GM23338 (cell line): ENCODE results near the gene ATP7A. TPM values are rescaled to one million over a fixed set of nuclear protein-coding genes. Genes with fewer than 3 reads are reported as not detected.

ENCODE experiments used
- ATAC-seq: fragments of 200-7000 bp; cut with Tn5 transposase; 3 replicates; pipeline ENCODE4 v1.9.1; 2020
- DNase-seq: peaks from one replicate; pipeline ENCODE4 v3.0.0-alpha.2; 2015; ENCODE audit warnings: low spot score
- H2AFZ ChIP-seq: fragments of 200-600 bp; sonication (generic); 2 replicates; pipeline ENCODE4 v1.8.0; 2016; ENCODE audit warnings: antibody characterized with exemption, mild to moderate bottlenecking, moderate library complexity
- H3F3A ChIP-seq: fragments of 200-600 bp; sonication (generic); replicated peaks from 2 replicates; pipeline ENCODE4 v1.8.0; 2017; ENCODE audit warnings: antibody characterized with exemption, mixed run types, low read depth
- H3K27ac ChIP-seq: fragments of 200-600 bp; sonication (generic); 2 replicates; pipeline ENCODE4 v1.6.1; 2016; ENCODE audit warnings: low read depth
- H3K27me3 ChIP-seq: fragments of 200-600 bp; sonication (generic); 2 replicates; pipeline ENCODE4 v1.8.0; 2016; ENCODE audit warnings: mild to moderate bottlenecking, mixed run types, moderate library complexity; ENCODE audit not compliant: insufficient read depth
- H3K36me3 ChIP-seq: fragments of 200-600 bp; sonication (generic); 2 replicates; pipeline ENCODE4 v1.8.0; 2016; ENCODE audit warnings: mild to moderate bottlenecking; ENCODE audit not compliant: insufficient read depth
- H3K4me1 ChIP-seq: fragments of 200-600 bp; sonication (generic); 2 replicates; pipeline ENCODE4 v1.8.0; 2016; ENCODE audit warnings: mild to moderate bottlenecking, moderate library complexity; ENCODE audit not compliant: insufficient read depth
- H3K4me2 ChIP-seq: fragments of 200-600 bp; sonication (generic); 2 replicates; pipeline ENCODE4 v1.7.1; 2017; ENCODE audit warnings: mixed run types
- H3K4me3 ChIP-seq: fragments of 200-600 bp; sonication (generic); 2 replicates; pipeline ENCODE4 v1.6.1; 2016; ENCODE audit warnings: mixed run types
- H3K79me2 ChIP-seq: fragments of 200-600 bp; sonication (generic); replicated peaks from 2 replicates; pipeline ENCODE4 v1.8.0; 2017; ENCODE audit warnings: mild to moderate bottlenecking; ENCODE audit not compliant: insufficient read depth
- H3K9me2 ChIP-seq: fragments of 200-600 bp; sonication (generic); 2 replicates; pipeline ENCODE4 v1.8.0; 2017; ENCODE audit not compliant: insufficient read depth
- H4K20me1 ChIP-seq: fragments of 200-600 bp; sonication (generic); replicated peaks from 2 replicates; pipeline ENCODE4 v1.8.0; 2017; ENCODE audit warnings: mild to moderate bottlenecking; ENCODE audit not compliant: insufficient read depth
- H3K27ac Mint-ChIP-seq: 2 replicates; pipeline ENCODE4 v1.8.0; 2020; ENCODE audit warnings: inconsistent platforms, mild to moderate bottlenecking, moderate library complexity, mixed read lengths
- H3K27me3 Mint-ChIP-seq: 3 replicates; pipeline ENCODE4 v1.8.0; 2022; ENCODE audit warnings: low read depth, mild to moderate bottlenecking, moderate library complexity, mixed read lengths, inconsistent platforms; ENCODE audit not compliant: insufficient read depth, poor library complexity
- H3K36me3 Mint-ChIP-seq: 3 replicates; pipeline ENCODE4 v1.8.0; 2021; ENCODE audit warnings: low read depth, mild to moderate bottlenecking, inconsistent platforms, moderate library complexity, mixed read lengths
- H3K4me1 Mint-ChIP-seq: 3 replicates; pipeline ENCODE4 v1.8.0; 2020; ENCODE audit warnings: mild to moderate bottlenecking, inconsistent platforms, mixed read lengths
- H3K4me3 Mint-ChIP-seq: 3 replicates; pipeline ENCODE4 v1.8.0; 2021; ENCODE audit warnings: moderate library complexity, mild to moderate bottlenecking, inconsistent platforms, mixed read lengths
- H3K9me3 Mint-ChIP-seq: 3 replicates; pipeline ENCODE4 v1.8.0; 2020; ENCODE audit warnings: moderate library complexity, mild to moderate bottlenecking, inconsistent platforms, mixed read lengths
- CREB1 ChIP-seq: fragments of 250-450 bp; sonication (Bioruptor Pico); IDR thresholded peaks from 2 replicates; pipeline ENCODE4 v1.5.0; 2020; ENCODE audit warnings: low read depth, mild to moderate bottlenecking, moderate library complexity
- CTCF ChIP-seq, 2 experiments: fragments of 200-600 bp in 1 of 2; sonication (generic) in 1 of 2; conservative IDR thresholded peaks; 2 replicates each; pipeline versions ENCODE4 v1.5.1 to v1.6.1; 2016 to 2017; ENCODE audit warnings: antibody characterized with exemption in 2 of 2, low read depth in 2 of 2, mild to moderate bottlenecking in 2 of 2, moderate library complexity in 1 of 2
- EZH2 ChIP-seq: fragments of 200-600 bp; sonication (generic); IDR thresholded peaks from one replicate; pipeline ENCODE4 v1.8.0; 2017; ENCODE audit warnings: antibody characterized with exemption, mild to moderate bottlenecking, low read depth; ENCODE audit not compliant: unreplicated experiment
- NANOG ChIP-seq: IDR thresholded peaks from 2 replicates; pipeline ENCODE4 v1.6.1; 2016; ENCODE audit warnings: antibody characterized with exemption, borderline replicate concordance
- POLR2AphosphoS5 ChIP-seq: IDR thresholded peaks from 2 replicates; pipeline ENCODE4 v1.6.1; 2016; ENCODE audit warnings: antibody characterized with exemption, low read depth
- REST ChIP-seq: IDR thresholded peaks from one replicate; pipeline ENCODE4 v1.6.1; 2018; ENCODE audit warnings: antibody characterized with exemption; ENCODE audit not compliant: unreplicated experiment
- STAT1 ChIP-seq: IDR thresholded peaks from one replicate; pipeline ENCODE4 v1.6.1; 2016; ENCODE audit warnings: antibody characterized with exemption; ENCODE audit not compliant: unreplicated experiment
- ZNF114 ChIP-seq: fragments of 250-450 bp; sonication (Bioruptor Pico); IDR thresholded peaks from 2 replicates; pipeline ENCODE4 v1.5.0; 2020; ENCODE audit warnings: mild to moderate bottlenecking, moderate library complexity
- ZNF331 ChIP-seq: fragments of 250-450 bp; sonication (Bioruptor Pico); IDR thresholded peaks from 2 replicates; pipeline ENCODE4 v1.5.0; 2020; ENCODE audit warnings: low read depth, mild to moderate bottlenecking, moderate library complexity
- polyA plus RNA-seq: library from polyadenylated mRNA; unstranded; fragments of >200 nt; fragmentation: Nextera tagmentation; extraction: Ambion mirVana; gene quantifications from 2 replicates; pipeline ENCODE4 v1.2.1, GENCODE V29; 2016
- small RNA-seq: library from RNA; depleted of rRNA; stranded (forward); fragments of <200 nt; gene quantifications from one replicate; pipeline ENCODE3, GENCODE V24; 2014; ENCODE audit warnings: low replicate concordance
- total RNA-seq: library from RNA; depleted of rRNA; stranded (reverse); fragments of >200 nt; shearing (Covaris generic); gene quantifications from 2 replicates; pipeline ENCODE4 v1.2.3, GENCODE V29; 2014; rRNA removed

Gene ATP7A
- total and polyA plus RNA-seq, 2 experiments from 2014 or later, result 2.2 to 3.1 TPM

GRCh38 chrX:78092296-78092695 lies 181.8 kb downstream of the ATP7A start:
- DNase-seq (peak; percentile 70), ATAC-seq (peak; percentile 99)
- Mint-ChIP-seq H3K9me3 (no peaks in the 10 kb centered on the region), H3K4me1 (peaks cover 9% of the 10 kb centered on the region), H3K27me3 (no peaks in the 10 kb centered on the region), H3K4me3 (no peak overlapping the region), H3K36me3 (no peaks in the 10 kb centered on the region), H3K27ac (no peak overlapping the region)
- Histone ChIP-seq H3K27ac (no peak overlapping the region), H3K4me3 (no peak overlapping the region), H3K4me1 (no peaks in the 10 kb centered on the region), H3F3A (no peaks in the 10 kb centered on the region), H3K79me2 (no peaks in the 10 kb centered on the region), H2AFZ (peak overlapping the region; percentile 59; the same call in 1 of the 2 replicates), H3K4me2 (no peak overlapping the region), H3K9me2 (no peaks in the 10 kb centered on the region), H4K20me1 (no peaks in the 10 kb centered on the region), H3K36me3 (no peaks in the 10 kb centered on the region), H3K27me3 (no peaks in the 10 kb centered on the region)
- TF ChIP-seq NANOG, result no peak
- TF ChIP-seq CTCF (conservative IDR thresholded peaks at IDR 0.05; ENCODE audit: low read depth in 2 of 2), result peak; percentile 46 to 63

DNA sequence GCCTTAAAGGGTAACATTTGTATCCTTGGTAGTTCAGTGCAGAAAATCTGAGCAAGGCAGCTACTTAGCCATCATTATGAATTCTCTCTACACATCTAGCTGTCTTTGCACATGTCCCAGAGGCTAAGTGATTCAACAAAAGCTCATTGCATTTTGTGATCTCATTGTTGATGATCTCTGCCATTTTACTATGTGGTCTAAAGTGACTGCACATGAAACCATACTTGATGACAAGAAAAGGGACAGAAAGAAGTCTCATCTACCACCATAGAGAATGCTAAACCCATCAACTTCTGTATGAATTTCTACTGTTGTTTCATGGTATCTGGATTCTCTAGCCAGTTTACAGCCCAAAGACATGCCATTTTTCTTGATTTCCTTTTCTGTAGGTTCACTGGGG lies 187.6 kb downstream of the ATP7A start:
- Histone ChIP-seq H3K27ac (no peak overlapping the region), H3K4me1 (no peaks in the 10 kb centered on the region), H3K4me2 (no peak overlapping the region), H2AFZ (no peak overlapping the region), H3K79me2 (no peaks in the 10 kb centered on the region), H3K36me3 (no peaks in the 10 kb centered on the region), H3F3A (0 out of 2 replicates have a peak, but pooled peaks cover 3% of the 10 kb centered on the region), H3K9me2 (no peaks in the 10 kb centered on the region), H3K4me3 (no peak overlapping the region), H4K20me1 (no peaks in the 10 kb centered on the region), H3K27me3 (no peaks in the 10 kb centered on the region)
- H3K4me1 Mint-ChIP-seq, result peaks cover 5% of the 10 kb centered on the region
- no peak for ATAC-seq
- H3K4me3 Mint-ChIP-seq, result no peak overlapping the region
- no peak overlapping the region for H3K27ac Mint-ChIP-seq
- no peaks in the 10 kb centered on the region for H3K9me3 Mint-ChIP-seq
- no peaks in the 10 kb centered on the region for H3K36me3 Mint-ChIP-seq
- TF ChIP-seq CREB1, result no peak
- TF ChIP-seq CTCF (conservative IDR thresholded peaks at IDR 0.05; ENCODE audit: low read depth in 2 of 2), result no peak
- no peak for TF ChIP-seq POLR2AphosphoS5
- no peak for TF ChIP-seq NANOG
- TF ChIP-seq STAT1, result no peak
- no peak for TF ChIP-seq EZH2
- no peak for TF ChIP-seq ZNF331 (CRISPR knock-in tag)
- TF ChIP-seq REST, result no peak
- TF ChIP-seq ZNF114 (CRISPR knock-in tag), result no peak
- no peak for DNase-seq
- H3K27me3 Mint-ChIP-seq, result no peaks in the 10 kb centered on the region

Small RNA genes within 50 kb of the gene (small RNA-seq; reads per million reads assigned to genes)
- gene RN7SL460P, result not detected

Other genes starting within 250 kb of the ATP7A start
- 123 and 162 TPM in 2 replicates for gene ATRX, start 124.5 kb upstream of the ATP7A start, total RNA-seq
- gene ATRX, start 124.5 kb upstream of the ATP7A start, polyA plus RNA-seq, result 107 and 179 TPM in 2 replicates
- gene MAGT1, start 15.3 kb upstream of the ATP7A start, total RNA-seq, result 42.2 and 43.7 TPM in 2 replicates
- 22.2 and 23.4 TPM in 2 replicates for gene MAGT1, start 15.3 kb upstream of the ATP7A start, polyA plus RNA-seq
- 411 and 687 TPM in 2 replicates for gene COX7B, start 11.2 kb upstream of the ATP7A start, total RNA-seq
- gene COX7B, start 11.2 kb upstream of the ATP7A start, polyA plus RNA-seq, result 1,029 and 1,173 TPM in 2 replicates
- gene PGAM4, start 58.9 kb downstream of the ATP7A start, total RNA-seq, result 0.35 and 0.52 TPM in 2 replicates
- not detected in 2 replicates for gene PGAM4, start 58.9 kb downstream of the ATP7A start, polyA plus RNA-seq
- gene PGK1, start 193.6 kb downstream of the ATP7A start, total RNA-seq, result 336 and 393 TPM in 2 replicates
- gene PGK1, start 193.6 kb downstream of the ATP7A start, polyA plus RNA-seq, result 249 and 262 TPM in 2 replicates
- gene TAF9B, start 229.0 kb downstream of the ATP7A start, total RNA-seq, result 37.8 and 44.4 TPM in 2 replicates
- gene TAF9B, start 229.0 kb downstream of the ATP7A start, polyA plus RNA-seq, result 17.5 and 23.1 TPM in 2 replicates